Measurements from ENCODE around the gene KRT15. TPM values are rescaled to one million over a fixed set of nuclear protein-coding genes. Genes with fewer than 3 reads are reported as not detected.

The KRT15 gene
- total RNA-seq = 24.3 TPM
- long read RNA-seq, partial matches to known transcripts = 7 of 35 reads
- long read RNA-seq, other reads (novel, unspliced or antisense) = 28 of 35 reads

- no peak within 1 kb of the TSS for H3K27ac ChIP-seq
- H3K36me3 ChIP-seq = no peaks in the 10 kb centered on the region
These were observed at the start of gene KRT15 for GRCh38 chr17:41518789-41519449. Gene KRT15 (minus strand): TSS chr17:41518890. CDS start chr17:41518827, 63 bp downstream.

GRCh38 chr17:41567317-41567716, 48.6 kb upstream of the KRT15 start:
- H3K27me3 ChIP-seq = peaks cover 4% of the 10 kb centered on the region
- no peaks in the 10 kb centered on the region for H3K9me3 ChIP-seq
- no peaks in the 10 kb centered on the region for H3K36me3 ChIP-seq
- no peaks in the 10 kb centered on the region for H3K4me1 ChIP-seq
- no peak overlapping the region for H3K4me3 ChIP-seq
- no peak overlapping the region for H3K27ac ChIP-seq
- no peak for TF ChIP-seq CTCF (IDR thresholded peaks at IDR 0.05)
- no peak for DNase-seq
- intact Hi-C loops (cut with DNase I) = no loop called here
- no peak for ATAC-seq

More at GRCh38 chr17:41518789-41519449, at the start of gene KRT15:
- DNase-seq (no peak), ATAC-seq (no peak)
- H3K27me3 ChIP-seq = peaks cover 6% of the 10 kb centered on the region
- H3K4me3 ChIP-seq = no peak within 1 kb of the TSS
- no peaks in the 10 kb centered on the region for H3K4me1 ChIP-seq
- H3K9me3 ChIP-seq = no peaks in the 10 kb centered on the region
- intact Hi-C loops (cut with DNase I) = no loop called here
- TF ChIP-seq CTCF (IDR thresholded peaks at IDR 0.05) = no peak

- intact Hi-C loops (cut with DNase I) = no loop called here
- ATAC-seq = no peak
These were observed 46.6 kb upstream of the KRT15 start for GRCh38 chr17:41565338-41565737.

GRCh38 chr17:41563607-41564170, 45.0 kb upstream of the KRT15 start:
- TF ChIP-seq CTCF (IDR thresholded peaks at IDR 0.05) = no peak
- intact Hi-C loops (cut with DNase I) = no loop called here
- no peaks in the 10 kb centered on the region for H3K27me3 ChIP-seq
- H3K9me3 ChIP-seq = no peaks in the 10 kb centered on the region
- ATAC-seq = no peak
- no peak for DNase-seq
- no peaks in the 10 kb centered on the region for H3K36me3 ChIP-seq
- H3K4me1 ChIP-seq = no peaks in the 10 kb centered on the region
- no peak overlapping the region for H3K4me3 ChIP-seq
- H3K27ac ChIP-seq = no peak overlapping the region

More at GRCh38 chr17:41565338-41565737, 46.6 kb upstream of the KRT15 start:
- Histone ChIP-seq H3K36me3 (no peaks in the 10 kb centered on the region), H3K27me3 (no peaks in the 10 kb centered on the region), H3K9me3 (no peaks in the 10 kb centered on the region), H3K4me1 (no peaks in the 10 kb centered on the region), H3K27ac (no peak overlapping the region), H3K4me3 (no peak overlapping the region)
- no peak for DNase-seq
- no peak for TF ChIP-seq CTCF (IDR thresholded peaks at IDR 0.05)

- ATAC-seq = no peak
- TF ChIP-seq CTCF (IDR thresholded peaks at IDR 0.05) = no peak
- intact Hi-C loops (cut with DNase I) = no loop called here
- no peak overlapping the region for H3K27ac ChIP-seq
- H3K9me3 ChIP-seq = no peaks in the 10 kb centered on the region
- no peak overlapping the region for H3K4me3 ChIP-seq
- no peak for DNase-seq
- no peaks in the 10 kb centered on the region for H3K27me3 ChIP-seq
- no peaks in the 10 kb centered on the region for H3K36me3 ChIP-seq
- no peaks in the 10 kb centered on the region for H3K4me1 ChIP-seq
These were observed 42.9 kb upstream of the KRT15 start for GRCh38 chr17:41561554-41561953.
